Measurements from ENCODE around the gene METTL6. TPM values are rescaled to one million over a fixed set of nuclear protein-coding genes. Genes with fewer than 3 reads are reported as not detected.

Gene METTL6
- total and polyA plus RNA-seq, 12 donors = 6.2 to 34.2 (median 13.1) TPM

DNA sequence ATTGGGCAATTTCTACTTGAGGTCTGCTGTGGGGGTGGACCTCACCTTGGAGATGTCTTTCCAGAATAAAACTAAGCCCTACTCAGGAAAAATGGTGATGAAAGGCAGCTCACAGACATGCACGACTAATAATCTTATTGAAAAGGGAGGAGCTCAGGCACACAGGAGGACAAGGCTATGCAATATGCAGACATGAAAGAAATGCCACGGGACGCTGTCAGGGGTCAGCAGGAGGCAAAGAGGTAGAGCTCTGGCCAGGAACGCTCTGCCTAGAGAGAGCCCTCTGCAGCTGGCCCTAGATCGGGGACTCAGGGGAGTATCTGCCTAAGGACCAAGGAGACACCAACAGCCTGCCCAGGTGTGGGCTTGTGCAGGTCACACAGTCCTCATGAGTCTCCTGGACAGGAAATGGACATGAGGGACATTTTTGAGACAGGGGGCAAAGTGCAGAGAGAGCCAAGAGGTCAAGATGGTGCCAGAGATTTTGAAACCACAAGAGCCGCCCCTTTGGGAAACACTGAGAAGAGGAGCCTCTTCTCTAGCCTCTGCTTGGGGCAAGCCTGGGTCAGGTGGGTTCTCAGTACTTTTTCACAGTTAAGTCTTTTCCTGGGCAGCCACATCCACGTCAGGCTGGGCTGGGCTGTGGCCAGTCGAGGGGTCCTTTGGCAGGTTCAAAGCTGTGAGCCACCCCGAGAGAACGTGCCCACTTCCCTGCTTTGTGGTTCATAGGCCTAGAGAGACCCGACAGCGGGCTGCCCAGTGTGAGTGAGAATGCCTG is 23.3 kb upstream of the METTL6 start:
- Histone ChIP-seq H3K9me3 (replicated peaks in 1 of 3) (no peaks in the 10 kb centered on the region), H3K4me1 (replicated peaks in 1 of 2) (no peaks in the 10 kb centered on the region), H3K27me3 (no peaks in the 10 kb centered on the region), H3K27ac (no peak overlapping the region), H3K4me3 (no peak overlapping the region), H3K36me3 (replicated peaks in 1 of 2) (no peaks in the 10 kb centered on the region)
- no peak for DNase-seq
- intact Hi-C loops (cut with DNase I) = loop anchor here in 1 of 2 donors (2.0 kb wide), 1 partner anchor 38 kb away; no protein-coding TSS in a partner anchor
- TF ChIP-seq, protein P1, sequence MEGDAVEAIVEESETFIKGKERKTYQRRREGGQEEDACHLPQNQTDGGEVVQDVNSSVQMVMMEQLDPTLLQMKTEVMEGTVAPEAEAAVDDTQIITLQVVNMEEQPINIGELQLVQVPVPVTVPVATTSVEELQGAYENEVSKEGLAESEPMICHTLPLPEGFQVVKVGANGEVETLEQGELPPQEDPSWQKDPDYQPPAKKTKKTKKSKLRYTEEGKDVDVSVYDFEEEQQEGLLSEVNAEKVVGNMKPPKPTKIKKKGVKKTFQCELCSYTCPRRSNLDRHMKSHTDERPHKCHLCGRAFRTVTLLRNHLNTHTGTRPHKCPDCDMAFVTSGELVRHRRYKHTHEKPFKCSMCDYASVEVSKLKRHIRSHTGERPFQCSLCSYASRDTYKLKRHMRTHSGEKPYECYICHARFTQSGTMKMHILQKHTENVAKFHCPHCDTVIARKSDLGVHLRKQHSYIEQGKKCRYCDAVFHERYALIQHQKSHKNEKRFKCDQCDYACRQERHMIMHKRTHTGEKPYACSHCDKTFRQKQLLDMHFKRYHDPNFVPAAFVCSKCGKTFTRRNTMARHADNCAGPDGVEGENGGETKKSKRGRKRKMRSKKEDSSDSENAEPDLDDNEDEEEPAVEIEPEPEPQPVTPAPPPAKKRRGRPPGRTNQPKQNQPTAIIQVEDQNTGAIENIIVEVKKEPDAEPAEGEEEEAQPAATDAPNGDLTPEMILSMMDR (IDR thresholded peaks at IDR 0.05) = no peak
- no peak for TF ChIP-seq POLR2A (IDR thresholded peaks at IDR 0.05)
- WGBS, 4 donors = 90 to 94% (median 92%) methylated on average over 10 to 12 of the region's 12 CpGs

- intact Hi-C loops (cut with DNase I) = loop anchor here in 1 of 2 donors (2.0 kb wide), 1 partner anchor 39 kb away; no protein-coding TSS in a partner anchor
- H3K9me3 ChIP-seq (replicated peaks in 1 of 3) = no peaks in the 10 kb centered on the region
- peak in 1 of 7 donors; percentile 6 for DNase-seq
- H3K36me3 ChIP-seq (replicated peaks in 1 of 2) = no peaks in the 10 kb centered on the region
- 79 to 100% (median 91%) methylated on average over 1 to 3 of the region's 3 CpGs for WGBS, 4 donors
- no peak overlapping the region for H3K4me3 ChIP-seq
- H3K27ac ChIP-seq = no peak overlapping the region
- no peaks in the 10 kb centered on the region for H3K27me3 ChIP-seq
- no peaks in the 10 kb centered on the region for H3K4me1 ChIP-seq (replicated peaks in 1 of 2)
- no peak for TF ChIP-seq POLR2A (IDR thresholded peaks at IDR 0.05)
- TF ChIP-seq, protein P1 (IDR thresholded peaks at IDR 0.05) = no peak
Observed at GRCh38 chr3:15449489-15450224, 22.3 kb upstream of the METTL6 start.

- H3K4me3 ChIP-seq = no peak overlapping the region
- intact Hi-C loops (cut with DNase I) = no loop called here
- 60 to 68% (median 64%) methylated on average over 4 of the region's 4 CpGs for WGBS, 4 donors
- TF ChIP-seq, protein P1 (IDR thresholded peaks at IDR 0.05) = no peak
- no peak for TF ChIP-seq POLR2A (IDR thresholded peaks at IDR 0.05)
- H3K4me1 ChIP-seq (replicated peaks in 1 of 2) = peaks cover 0 to 22% of the 10 kb centered on the region in 2 donors
- H3K36me3 ChIP-seq (replicated peaks in 1 of 2) = peaks cover 0 to 26% of the 10 kb centered on the region in 2 donors
- peak overlapping the region in 2 of 5 donors; percentile 25 to 40 for H3K27ac ChIP-seq
- no peaks in the 10 kb centered on the region for H3K9me3 ChIP-seq (replicated peaks in 1 of 3)
- no peaks in the 10 kb centered on the region for H3K27me3 ChIP-seq
- DNase-seq = peak in 5 of 7 donors; percentile 34 to 71 (median 38)
Observed at GRCh38 chr3:15443826-15444524, 16.6 kb upstream of the METTL6 start.

DNA sequence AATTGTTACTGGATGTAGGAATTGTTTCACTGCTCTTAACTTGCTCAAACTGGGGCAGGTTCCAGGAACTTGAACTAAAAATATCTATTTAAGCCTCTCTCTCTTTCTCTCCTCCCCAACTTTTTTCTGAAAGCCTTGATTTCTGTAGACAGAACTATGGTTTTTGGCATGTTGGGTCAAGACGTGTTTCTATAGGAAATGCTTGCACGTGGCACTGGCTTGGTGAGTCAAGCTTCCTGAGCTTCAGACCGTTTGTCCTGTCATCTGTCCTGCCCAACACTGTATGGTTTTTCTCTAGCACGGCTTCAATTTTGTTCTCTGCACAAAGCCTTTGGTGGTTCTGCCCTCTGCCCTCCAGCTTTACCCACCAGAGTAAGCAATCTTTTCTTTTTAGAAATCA is 13.5 kb upstream of the METTL6 start:
- Histone ChIP-seq H3K4me1 (replicated peaks in 1 of 2) (peaks cover 0 to 22% of the 10 kb centered on the region in 2 donors), H3K9me3 (replicated peaks in 1 of 3) (no peaks in the 10 kb centered on the region), H3K27ac (peak overlapping the region in 3 of 5 donors; percentile 44 to 61 (median 44)), H3K27me3 (no peaks in the 10 kb centered on the region), H3K36me3 (replicated peaks in 1 of 2) (peaks cover 0 to 57% of the 10 kb centered on the region in 2 donors), H3K4me3 (no peak overlapping the region)
- intact Hi-C loops (cut with DNase I) = no loop called here
- TF ChIP-seq, protein P1 (IDR thresholded peaks at IDR 0.05) = no peak
- no peak for TF ChIP-seq POLR2A (IDR thresholded peaks at IDR 0.05)
- peak in 5 of 7 donors; percentile 31 to 48 (median 37) for DNase-seq
- WGBS, 4 donors = 34 to 66% (median 40%) methylated on average over 4 of the region's 4 CpGs

All from adrenal gland (tissue), 12 donors.